Cardiac septum (tissue), 1 donor: ENCODE measurements around the gene ZMAT5. TPM values are rescaled to one million over a fixed set of nuclear protein-coding genes. Genes with fewer than 3 reads are reported as not detected.

Experiments used
- DNase-seq: peaks from one replicate; pipeline ENCODE4 v3.0.0-alpha.2; 2020; ENCODE audit warnings: low spot score
- intact Hi-C: fragments of 100-400 bp; cut with DNase I; formaldehyde crosslinking; loops from one replicate; pipeline ENCODE4 v1.14.0; 2022
- total RNA-seq: library from RNA; stranded (reverse); fragmentation: NEBNext Ultra II Directional; extraction: Animal tissue kit (Norgen Biotek cat#: 25700); gene quantifications from one replicate; pipeline ENCODE4 v1.2.1, GENCODE V29; 2021
- donor health status: DM: no; HTN: no; CAD: no.

Gene ZMAT5
- total RNA-seq, 1 donor from 2014 or later, result 17.1 TPM

- intact Hi-C loops, result no loop called here
- DNase-seq, result no peak
Measured at GRCh38 chr22:29737251-29738117, 29.3 kb downstream of the ZMAT5 start.

- intact Hi-C loops, result no loop called here
Measured at GRCh38 chr22:29735416-29735815, 31.4 kb downstream of the ZMAT5 start.

GRCh38 chr22:29734838-29735237 lies 32.0 kb downstream of the ZMAT5 start:
- DNase-seq, result no peak
- intact Hi-C loops, result no loop called here

More at GRCh38 chr22:29735416-29735815, 31.4 kb downstream of the ZMAT5 start:
- DNase-seq, result no peak

- no peak for DNase-seq
- intact Hi-C loops, result no loop called here
Measured at GRCh38 chr22:29734406-29734805, 32.4 kb downstream of the ZMAT5 start.

GRCh38 chr22:29733362-29734201 lies 33.2 kb downstream of the ZMAT5 start:
- intact Hi-C loops, result no loop called here
- no peak for DNase-seq

- DNase-seq, result no peak
- intact Hi-C loops, result no loop called here
Measured at GRCh38 chr22:29732883-29733282, 33.9 kb downstream of the ZMAT5 start.

GRCh38 chr22:29731058-29731850 lies 35.6 kb downstream of the ZMAT5 start:
- intact Hi-C loops, result no loop called here

GRCh38 chr22:29729161-29729560 lies 37.6 kb downstream of the ZMAT5 start:
- intact Hi-C loops, result no loop called here
- DNase-seq, result no peak

More at GRCh38 chr22:29731058-29731850, 35.6 kb downstream of the ZMAT5 start:
- no peak for DNase-seq

GRCh38 chr22:29727131-29727523 lies 39.7 kb downstream of the ZMAT5 start:
- intact Hi-C loops, result no loop called here
- DNase-seq, result no peak

- DNase-seq, result no peak
- intact Hi-C loops, result no loop called here
Measured at GRCh38 chr22:29726512-29727130, 40.2 kb downstream of the ZMAT5 start.

- DNase-seq, result no peak
- intact Hi-C loops, result no loop called here
Measured at GRCh38 chr22:29726106-29726505, 40.7 kb downstream of the ZMAT5 start.

GRCh38 chr22:29724843-29725242 lies 42.0 kb downstream of the ZMAT5 start:
- intact Hi-C loops, result no loop called here
- DNase-seq, result no peak

GRCh38 chr22:29723766-29724165 lies 43.0 kb downstream of the ZMAT5 start:
- intact Hi-C loops, result no loop called here

GRCh38 chr22:29722587-29722986 lies 44.2 kb downstream of the ZMAT5 start:
- no peak for DNase-seq
- intact Hi-C loops, result no loop called here

More at GRCh38 chr22:29723766-29724165, 43.0 kb downstream of the ZMAT5 start:
- no peak for DNase-seq

- intact Hi-C loops, result no loop called here
- DNase-seq, result no peak
Measured at GRCh38 chr22:29722151-29722550, 44.7 kb downstream of the ZMAT5 start.

- intact Hi-C loops, result no loop called here
Measured at GRCh38 chr22:29720811-29721323, 45.9 kb downstream of the ZMAT5 start.

GRCh38 chr22:29719899-29720645 lies 46.7 kb downstream of the ZMAT5 start, which contains the start of gene CABP7:
CABP7 (plus strand) TSS chr22:29720003; CDS start chr22:29720425, 422 bp downstream.
- DNase-seq, result no peak
- intact Hi-C loops, result no loop called here

More at GRCh38 chr22:29720811-29721323, 45.9 kb downstream of the ZMAT5 start:
- DNase-seq, result no peak
